Fibroblast of skin of back (primary cell): ENCODE results near the gene ATF6.

Experiments used
- DNase-seq: peaks from one replicate; pipeline ENCODE4 v3.0.0-alpha.2; 2013

The ATF6 gene

DNA sequence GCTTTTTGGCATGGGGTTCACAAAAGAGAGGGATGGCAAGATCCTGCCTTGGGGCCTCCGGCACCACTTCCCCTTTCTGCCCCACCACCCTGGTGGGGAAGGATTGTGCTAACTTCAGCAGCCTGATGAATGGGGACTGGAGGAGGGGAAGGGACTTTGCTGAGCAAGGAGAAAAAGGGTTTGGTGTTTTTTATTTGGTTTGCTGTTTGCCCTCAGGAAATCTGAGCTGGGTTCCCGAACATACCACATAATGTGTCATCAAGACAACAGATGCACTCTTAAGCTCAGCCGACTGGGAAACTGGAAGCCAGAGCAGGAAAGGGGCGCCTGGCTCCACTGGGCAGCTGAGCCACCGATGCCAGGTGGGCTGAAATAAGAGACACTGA lies 237.7 kb downstream of the ATF6 start:
- peak; percentile 90 for DNase-seq

DNA sequence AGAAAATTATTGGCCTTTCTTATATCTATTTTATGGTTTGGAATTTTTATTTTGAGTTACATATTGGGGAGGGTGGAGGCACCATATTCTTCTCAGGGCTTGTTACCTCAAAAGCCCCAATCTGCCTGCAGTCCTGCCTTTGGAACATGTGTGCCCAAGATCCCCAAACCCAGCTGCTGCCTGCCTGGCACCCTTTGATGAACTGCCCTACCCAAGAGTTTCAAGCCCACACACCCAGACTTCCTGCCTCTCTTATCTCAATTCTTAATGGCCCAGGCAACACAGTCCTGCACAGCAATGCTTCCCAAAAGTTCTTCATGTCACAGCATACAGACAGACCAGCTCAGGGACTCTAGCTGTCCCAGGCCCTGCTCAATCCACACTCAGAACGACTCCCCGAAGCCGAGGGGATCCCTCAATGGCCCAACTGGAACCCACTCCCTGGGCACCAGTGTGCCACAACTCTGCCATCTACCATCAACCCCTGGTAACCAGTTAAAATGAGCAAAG lies 238.4 kb downstream of the ATF6 start:
- DNase-seq, result no peak

DNA sequence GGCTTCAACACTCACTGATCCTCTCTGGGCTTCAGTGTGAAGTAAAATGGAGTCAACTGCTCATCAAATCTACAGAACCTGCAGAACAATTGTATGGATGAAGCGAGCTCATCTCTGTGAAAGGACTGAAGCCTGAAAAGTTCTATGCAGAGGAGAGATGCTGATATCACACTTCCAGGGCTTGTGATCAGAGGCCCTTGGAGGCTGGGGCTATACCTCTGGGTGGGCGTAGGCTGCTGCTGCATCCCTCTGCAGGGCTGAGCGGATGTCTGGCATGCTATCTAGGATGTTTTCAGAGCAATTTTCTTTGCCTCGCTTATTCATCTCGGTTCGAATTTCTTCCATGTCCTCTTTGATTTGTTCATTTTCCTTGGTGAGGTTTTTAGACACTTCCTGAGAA lies 240.0 kb downstream of the ATF6 start:
- no peak for DNase-seq

DNA sequence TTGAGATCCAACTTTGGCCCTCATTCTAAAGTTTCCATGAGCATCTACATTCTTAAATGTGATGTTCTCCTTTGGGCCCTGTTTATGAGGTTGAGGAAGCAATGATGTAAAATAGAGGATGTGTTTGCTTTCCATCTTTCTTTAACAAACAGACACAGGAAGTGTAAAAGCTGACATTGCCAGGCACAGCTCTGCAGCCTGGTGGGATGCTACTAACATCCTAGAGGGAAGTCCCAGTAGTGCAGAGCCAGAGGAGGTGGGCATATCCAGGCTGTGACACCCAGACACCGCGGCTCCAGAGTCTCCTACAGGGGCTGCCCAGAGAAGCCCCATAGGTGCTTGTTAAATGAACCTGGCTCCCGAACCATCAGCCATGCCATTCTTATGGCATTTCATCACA lies 241.3 kb downstream of the ATF6 start:
- DNase-seq, result no peak

DNA sequence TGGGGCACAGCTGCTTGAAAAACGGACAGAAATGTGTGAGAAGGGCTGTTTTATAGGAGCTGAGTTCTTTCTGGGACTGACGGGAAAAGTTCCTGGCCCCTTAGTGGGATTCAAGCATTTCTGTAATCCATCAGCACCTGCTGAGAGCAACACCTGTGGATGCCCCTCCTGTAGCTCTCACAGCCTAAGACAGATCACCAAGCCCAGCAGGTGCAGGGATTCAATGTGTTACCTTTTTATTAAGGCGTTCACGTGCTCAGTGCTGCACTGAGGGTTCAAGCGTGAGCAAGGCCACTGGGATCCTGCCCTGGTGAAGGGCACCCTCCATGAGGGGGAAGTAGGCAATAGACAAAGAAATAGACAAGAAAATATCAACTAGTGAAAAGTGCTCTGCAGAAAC lies 242.7 kb downstream of the ATF6 start:
- DNase-seq, result no peak

DNA sequence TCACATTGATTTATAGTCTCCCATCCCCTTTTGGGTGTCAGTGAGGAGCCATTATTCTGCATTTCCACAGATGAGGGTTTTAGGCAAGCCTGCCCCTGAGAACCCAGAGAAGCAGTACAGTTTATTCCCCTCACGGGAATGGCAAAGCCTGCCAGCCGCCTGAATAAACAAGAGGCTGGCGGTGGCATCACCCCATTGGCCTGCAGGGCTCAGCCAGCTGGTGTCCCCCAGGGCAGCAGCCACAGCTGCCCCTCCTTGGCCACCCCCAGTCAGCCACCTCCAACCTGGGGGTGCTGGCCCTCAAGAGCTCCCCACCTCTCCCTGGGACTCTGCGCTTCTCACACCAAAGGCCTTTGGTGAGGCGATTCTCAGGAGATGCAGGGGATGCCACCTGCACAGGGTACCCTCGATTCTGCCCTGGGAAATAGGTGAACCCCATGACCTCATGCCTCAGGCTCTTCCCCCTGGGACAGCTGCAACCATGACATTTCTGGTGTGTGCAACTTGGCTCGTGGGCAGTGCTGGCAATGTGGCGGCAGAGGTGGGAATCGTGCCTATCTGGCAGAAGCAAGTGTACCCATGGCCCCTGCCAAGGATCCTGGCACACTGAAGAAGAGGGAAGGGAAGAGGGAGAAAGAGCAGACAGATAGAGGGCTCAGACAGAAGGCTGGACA lies 243.5 kb downstream of the ATF6 start:
- DNase-seq, result no peak

DNA sequence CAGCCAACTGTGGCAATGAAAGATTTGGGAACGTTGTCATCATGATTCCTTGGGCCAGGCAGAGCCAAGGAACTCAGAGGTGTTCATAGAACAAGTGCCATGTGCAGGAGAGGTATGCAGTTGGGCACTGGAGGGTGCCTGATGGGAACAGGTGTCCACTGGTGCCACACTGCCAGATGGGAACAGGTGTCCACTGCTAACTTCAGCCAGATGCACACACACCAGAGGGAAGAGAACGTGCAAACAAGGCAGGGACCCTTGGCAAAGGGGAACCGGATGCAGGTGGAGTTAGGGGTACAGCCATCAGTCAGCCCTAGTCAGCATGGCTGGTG lies 244.0 kb downstream of the ATF6 start:
- DNase-seq, result no peak

DNA sequence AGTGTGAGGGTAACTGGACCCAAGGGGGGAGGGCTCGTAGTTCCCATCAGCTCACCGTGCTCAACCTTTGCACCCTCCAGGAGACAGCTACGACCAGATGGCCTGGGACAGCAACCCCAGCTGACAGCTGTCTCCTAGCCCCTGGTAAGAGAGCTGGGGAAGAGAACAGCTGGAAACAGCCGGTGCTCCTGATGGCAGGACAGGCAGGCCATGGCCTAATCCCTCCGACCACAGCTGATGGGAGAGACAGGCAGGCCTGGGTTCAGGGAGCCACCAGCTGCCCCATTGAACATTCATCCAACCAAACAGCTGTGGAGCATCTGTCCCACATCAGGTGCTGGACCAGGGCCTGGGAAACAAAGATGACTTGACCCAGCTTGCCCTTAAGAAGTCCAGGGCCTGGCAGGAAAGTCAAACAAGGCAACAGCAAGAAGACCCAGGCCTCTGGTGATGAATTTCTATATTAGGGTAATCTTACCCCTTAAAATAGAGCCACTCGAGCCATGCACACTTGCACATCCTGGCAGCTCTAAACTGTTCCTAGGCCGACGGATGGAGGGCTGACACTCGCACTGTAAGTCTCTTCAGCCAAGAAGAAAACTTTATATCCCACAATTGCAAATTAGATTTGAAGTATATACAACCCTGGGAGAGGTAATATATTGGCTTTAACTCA lies 245.4 kb downstream of the ATF6 start:
- DNase-seq, result no peak

DNA sequence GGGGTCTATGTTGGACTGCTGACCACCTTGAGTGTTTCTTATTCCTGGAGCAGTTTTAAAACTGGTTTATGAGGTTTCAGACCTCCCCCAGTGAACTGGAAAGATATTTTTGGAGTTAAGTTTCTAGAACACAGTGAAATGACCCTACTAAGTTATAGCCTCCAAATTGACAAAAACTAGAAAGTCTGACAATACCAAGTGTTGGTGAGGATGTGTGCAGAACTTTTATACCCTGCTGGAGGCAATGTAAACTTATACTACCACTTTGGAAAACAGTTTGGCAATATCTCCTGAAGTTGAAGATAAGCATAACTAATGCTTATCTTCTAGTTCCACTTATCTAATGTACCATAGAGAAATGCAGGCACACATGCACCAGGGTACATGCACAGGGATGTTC lies 247.2 kb downstream of the ATF6 start:
- no peak for DNase-seq
